Activated CD8-positive, alpha-beta memory T cell treated with anti-CD3 and anti-CD28 coated beads, Interleukin-2, amount 10 ng/mL, durations not matched to agents 7 days and 5 days (primary cell): ENCODE data around the gene BARHL1. TPM values are rescaled to one million over a fixed set of nuclear protein-coding genes. Genes with fewer than 3 reads are reported as not detected.
"Not testable (repeated sequence)": the region's sequence is repeated elsewhere in the genome, so short reads cannot be mapped to it uniquely, and the experiment has no call there.

Experiments
- ATAC-seq: fragments of 150-1000 bp; cut with Tn5 transposase; one replicate; pipeline ENCODE4 v1.10.0; 2021; ENCODE audit warnings: moderate library complexity
- CTCF ChIA-PET: fragments of 350-600 bp; sonication (Branson Sonifier 250); formaldehyde crosslinking; loops from one replicate; lab custom pipeline; 2021; ENCODE audit warnings: antibody characterized with exemption; lab: Charles Lee
- DNase-seq: peaks from one replicate; pipeline ENCODE4 v3.0.0-alpha.2; 2020
- H3K27ac Mint-ChIP-seq: one replicate; pipeline ENCODE4 v1.8.0; 2021; ENCODE audit warnings: mild to moderate bottlenecking, mixed read lengths
- H3K27me3 Mint-ChIP-seq: one replicate; pipeline ENCODE4 v1.8.0; 2021; ENCODE audit warnings: mixed read lengths
- H3K36me3 Mint-ChIP-seq: one replicate; pipeline ENCODE4 v1.8.0; 2021; ENCODE audit warnings: mild to moderate bottlenecking, mixed read lengths
- H3K4me1 Mint-ChIP-seq: one replicate; pipeline ENCODE4 v1.8.0; 2021; ENCODE audit warnings: mixed read lengths
- H3K4me3 Mint-ChIP-seq: one replicate; pipeline ENCODE4 v1.8.0; 2021; ENCODE audit warnings: mild to moderate bottlenecking, moderate library complexity, mixed read lengths
- H3K9me3 Mint-ChIP-seq: one replicate; pipeline ENCODE4 v1.8.0; 2022; ENCODE audit warnings: low read depth, mixed read lengths
- total RNA-seq, 2 experiments: library from RNA; stranded (reverse); gene quantifications; one replicate each; pipeline ENCODE4 v1.2.3, GENCODE V29; 2021

The BARHL1 gene
- total RNA-seq, 2 experiments from 2014 or later, result not detected

GRCh38 chr9:132564526-132564925 lies 17.9 kb upstream of the BARHL1 start:
- Mint-ChIP-seq H3K27me3 (peaks cover 26% of the 10 kb centered on the region), H3K9me3 (peaks cover under 1% of the 10 kb centered on the region), H3K36me3 (peaks cover 3% of the 10 kb centered on the region), H3K4me3 (no peak overlapping the region), H3K27ac (no peak overlapping the region), H3K4me1 (peaks cover 2% of the 10 kb centered on the region)
- ATAC-seq (no peak), DNase-seq (no peak)
- CTCF ChIA-PET, result no interaction called here

GRCh38 chr9:132568787-132569186 lies 13.6 kb upstream of the BARHL1 start:
- not testable (repeated sequence) for ATAC-seq, DNase-seq, H3K9me3 Mint-ChIP-seq, H3K27ac Mint-ChIP-seq, H3K4me3 Mint-ChIP-seq, H3K36me3 Mint-ChIP-seq, H3K4me1 Mint-ChIP-seq
- peaks cover 11% of the 10 kb centered on the region for H3K27me3 Mint-ChIP-seq
- CTCF ChIA-PET, result interaction anchor here (1.0 to 1.2 kb wide), 2 partner anchors 157 to 300 kb away, joined by 3 read pairs; no protein-coding TSS in a partner anchor

DNA sequence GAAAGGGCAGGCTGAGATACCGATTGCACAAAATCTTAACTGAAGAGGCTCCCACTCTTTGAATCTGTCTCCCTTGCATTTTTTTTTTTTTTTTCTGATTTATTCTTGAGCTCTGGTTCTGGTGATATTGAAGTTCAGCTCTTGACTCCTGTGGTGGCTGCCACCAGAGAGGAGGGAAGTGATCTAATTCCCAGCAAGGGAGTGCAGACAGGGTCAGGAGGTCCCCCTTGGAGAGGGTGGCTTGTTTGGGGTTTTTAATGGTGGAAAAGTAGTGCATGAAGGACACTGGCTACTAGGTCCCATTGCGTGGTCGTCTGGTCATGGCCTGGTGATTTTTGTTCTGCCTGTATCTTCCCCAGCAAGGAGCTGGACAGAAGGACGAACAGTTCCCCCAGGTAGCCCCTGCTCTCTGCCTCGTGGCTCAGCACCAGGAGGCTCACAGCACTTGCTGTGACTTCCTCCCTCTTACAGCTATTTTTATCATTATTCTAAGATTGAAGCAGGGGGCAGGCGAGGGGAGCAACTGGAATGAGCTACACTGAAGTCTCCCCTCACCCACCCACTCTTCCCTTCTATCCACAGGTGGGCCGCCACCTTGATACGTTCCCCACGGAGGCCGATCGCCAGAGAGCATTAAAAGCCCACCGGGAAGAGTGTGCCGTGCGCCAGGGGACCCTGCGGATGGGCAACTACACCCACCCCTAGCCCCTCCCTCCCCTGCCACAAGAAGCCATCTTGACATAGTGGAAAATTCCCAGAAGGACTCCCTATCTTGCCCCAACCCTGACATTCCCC lies 10.4 kb upstream of the BARHL1 start:
- Mint-ChIP-seq H3K27me3 (peaks cover 30% of the 10 kb centered on the region), H3K4me3 (no peak overlapping the region), H3K9me3 (no peaks in the 10 kb centered on the region), H3K36me3 (no peaks in the 10 kb centered on the region), H3K27ac (no peak overlapping the region), H3K4me1 (no peaks in the 10 kb centered on the region)
- CTCF ChIA-PET, result interaction anchor here (1.2 to 7.3 kb wide), 3 partner anchors 65 to 161 kb away, joined by 3 to 59 read pairs (median 3); no protein-coding TSS in a partner anchor
- DNase-seq, result no peak
- no peak for ATAC-seq

GRCh38 chr9:132572921-132573320 lies 9.5 kb upstream of the BARHL1 start:
- ATAC-seq (no peak), DNase-seq (no peak)
- no peaks in the 10 kb centered on the region for H3K4me1 Mint-ChIP-seq
- H3K9me3 Mint-ChIP-seq, result no peaks in the 10 kb centered on the region
- CTCF ChIA-PET, result interaction anchor here (1.2 to 7.3 kb wide), 2 partner anchors 66 to 159 kb away, joined by 3 to 59 read pairs; no protein-coding TSS in a partner anchor
- H3K27me3 Mint-ChIP-seq, result peaks cover 37% of the 10 kb centered on the region
- no peaks in the 10 kb centered on the region for H3K36me3 Mint-ChIP-seq
- H3K27ac Mint-ChIP-seq, result no peak overlapping the region
- H3K4me3 Mint-ChIP-seq, result no peak overlapping the region

GRCh38 chr9:132575005-132575609 lies 7.3 kb upstream of the BARHL1 start:
- Mint-ChIP-seq H3K36me3 (no peaks in the 10 kb centered on the region), H3K27ac (no peak overlapping the region), H3K4me1 (no peaks in the 10 kb centered on the region), H3K9me3 (no peaks in the 10 kb centered on the region), H3K27me3 (peaks cover 56% of the 10 kb centered on the region), H3K4me3 (no peak overlapping the region)
- peak; percentile 74 for DNase-seq
- ATAC-seq, result peak; percentile 75
- CTCF ChIA-PET, result interaction anchor here (0.8 to 7.3 kb wide), 11 partner anchors 9 to 167 kb away, joined by 3 to 59 read pairs (median 5); partner anchors contain the start of gene CFAP77

- no peaks in the 10 kb centered on the region for H3K4me1 Mint-ChIP-seq
- CTCF ChIA-PET, result interaction anchor here (0.6 to 7.3 kb wide), 8 partner anchors 12 to 168 kb away, joined by 3 to 59 read pairs (median 4); partner anchors contain the start of gene CFAP77
- H3K9me3 Mint-ChIP-seq, result no peaks in the 10 kb centered on the region
- ATAC-seq (no peak), DNase-seq (no peak)
- H3K27me3 Mint-ChIP-seq, result peaks cover 60% of the 10 kb centered on the region
- H3K4me3 Mint-ChIP-seq, result no peak overlapping the region
- no peak overlapping the region for H3K27ac Mint-ChIP-seq
- H3K36me3 Mint-ChIP-seq, result no peaks in the 10 kb centered on the region
Observed at GRCh38 chr9:132575811-132576210, 6.6 kb upstream of the BARHL1 start.

DNA sequence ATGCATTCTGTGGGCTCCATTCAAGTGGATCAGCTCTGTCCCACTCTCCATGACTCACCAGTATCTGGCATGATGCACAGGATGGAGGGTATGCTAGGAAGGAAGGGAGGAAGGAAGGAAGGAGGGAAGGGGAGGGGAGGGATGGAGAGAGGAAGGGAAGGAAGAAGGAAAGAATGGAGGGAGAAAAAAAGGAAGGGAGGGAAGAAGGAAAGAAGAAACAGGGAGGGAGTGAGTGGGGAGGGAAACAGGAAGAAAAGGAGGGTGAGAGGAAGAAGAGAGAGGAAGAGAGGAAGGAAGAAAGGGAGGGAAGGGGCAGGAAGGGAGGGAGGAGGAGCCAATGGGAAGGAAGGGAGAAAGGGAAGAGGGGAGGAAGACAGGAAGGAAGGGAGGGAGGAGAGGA lies 5.3 kb upstream of the BARHL1 start:
- H3K9me3 Mint-ChIP-seq, result no peaks in the 10 kb centered on the region
- peaks cover 73% of the 10 kb centered on the region for H3K27me3 Mint-ChIP-seq
- H3K4me3 Mint-ChIP-seq, result no peak overlapping the region
- no peak for DNase-seq
- CTCF ChIA-PET, result interaction anchor here (1.0 to 7.3 kb wide), 2 partner anchors 70 to 164 kb away, joined by 3 to 59 read pairs; no protein-coding TSS in a partner anchor
- H3K4me1 Mint-ChIP-seq, result peaks cover 8% of the 10 kb centered on the region
- no peak for ATAC-seq
- H3K36me3 Mint-ChIP-seq, result no peaks in the 10 kb centered on the region
- H3K27ac Mint-ChIP-seq, result no peak overlapping the region

DNA sequence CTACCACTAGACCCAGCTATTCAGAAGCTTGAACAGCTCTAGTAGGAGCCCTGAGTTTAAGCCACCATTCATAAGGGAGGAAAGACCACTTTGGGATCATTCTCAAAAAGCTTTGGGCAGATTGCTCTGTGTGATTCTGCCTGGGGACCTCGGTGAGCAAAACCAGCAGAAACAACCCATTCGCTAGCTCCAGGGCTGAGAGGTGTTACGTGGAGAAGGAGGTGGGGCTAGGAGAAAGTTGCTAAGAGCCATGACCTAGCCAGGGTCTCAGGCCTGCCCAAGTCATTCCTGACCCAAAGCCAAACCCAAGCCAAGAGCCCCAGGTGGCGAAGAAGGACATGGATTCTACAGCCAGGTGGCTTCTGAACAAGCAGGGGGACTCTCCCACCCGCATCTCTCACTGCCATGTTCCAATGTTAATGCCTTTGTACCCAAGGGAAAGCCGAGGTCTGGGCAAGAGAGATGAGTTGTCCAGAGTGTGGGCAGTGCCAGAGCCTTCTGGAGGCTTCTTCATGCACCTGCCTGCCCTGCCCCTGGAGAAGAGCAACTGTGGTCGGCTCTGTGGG lies 4.0 kb upstream of the BARHL1 start:
- H3K4me3 Mint-ChIP-seq, result no peak overlapping the region
- ATAC-seq (no peak), DNase-seq (no peak)
- peaks cover 8% of the 10 kb centered on the region for H3K4me1 Mint-ChIP-seq
- no peaks in the 10 kb centered on the region for H3K36me3 Mint-ChIP-seq
- CTCF ChIA-PET, result interaction anchor here (1.1 to 7.3 kb wide), 4 partner anchors 9 to 168 kb away, joined by 4 to 59 read pairs (median 4); no protein-coding TSS in a partner anchor
- H3K9me3 Mint-ChIP-seq, result no peaks in the 10 kb centered on the region
- peak overlapping the region; percentile 48 for H3K27ac Mint-ChIP-seq
- H3K27me3 Mint-ChIP-seq, result peaks cover 79% of the 10 kb centered on the region

DNA sequence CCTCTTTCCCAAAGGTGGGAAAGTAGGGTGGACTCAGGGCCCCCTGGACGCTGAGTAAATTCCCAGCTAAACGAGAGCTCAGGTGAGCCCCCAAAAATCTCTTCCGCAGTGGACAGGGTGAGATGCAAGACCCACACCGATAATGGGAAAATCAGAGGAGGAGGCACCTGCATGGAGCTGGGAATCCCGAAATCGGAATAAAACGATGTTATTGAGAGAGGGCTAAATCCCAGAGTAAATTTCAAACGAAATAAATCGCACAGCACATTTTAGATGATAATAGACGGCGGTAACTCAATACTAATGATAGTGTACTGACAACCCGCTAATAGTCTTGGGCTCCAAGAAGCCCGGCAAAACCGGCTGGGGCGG lies 3.0 kb upstream of the BARHL1 start:
- Mint-ChIP-seq H3K27me3 (peaks cover 84% of the 10 kb centered on the region), H3K4me1 (peaks cover 8% of the 10 kb centered on the region), H3K36me3 (no peaks in the 10 kb centered on the region), H3K9me3 (no peaks in the 10 kb centered on the region), H3K4me3 (no peak overlapping the region), H3K27ac (no peak overlapping the region)
- DNase-seq (no peak), ATAC-seq (no peak)
- CTCF ChIA-PET, result interaction anchor here (0.9 to 1.5 kb wide), 4 partner anchors 8 to 169 kb away, joined by 3 to 5 read pairs (median 4); no protein-coding TSS in a partner anchor

- Mint-ChIP-seq H3K27me3 (peaks cover 89% of the 10 kb centered on the region), H3K9me3 (no peaks in the 10 kb centered on the region), H3K36me3 (no peaks in the 10 kb centered on the region), H3K4me1 (peaks cover 11% of the 10 kb centered on the region), H3K4me3 (no peak overlapping the region), H3K27ac (no peak overlapping the region)
- DNase-seq (no peak), ATAC-seq (no peak)
- CTCF ChIA-PET, result interaction anchor here (1.0 kb wide), 1 partner anchor 8 kb away, joined by 3 read pairs; no protein-coding TSS in a partner anchor
Observed at GRCh38 chr9:132582786-132583583, 579 bp downstream of the BARHL1 start.

GRCh38 chr9:132583584-132584304 lies 1.3 kb downstream of the BARHL1 start:
- no peaks in the 10 kb centered on the region for H3K9me3 Mint-ChIP-seq
- ATAC-seq (no peak), DNase-seq (no peak)
- no peak overlapping the region for H3K4me3 Mint-ChIP-seq
- CTCF ChIA-PET, result interaction anchor here (1.0 kb wide), 1 partner anchor 9 kb away, joined by 3 read pairs; no protein-coding TSS in a partner anchor
- peaks cover 89% of the 10 kb centered on the region for H3K27me3 Mint-ChIP-seq
- peaks cover 11% of the 10 kb centered on the region for H3K4me1 Mint-ChIP-seq
- no peak overlapping the region for H3K27ac Mint-ChIP-seq
- no peaks in the 10 kb centered on the region for H3K36me3 Mint-ChIP-seq
